NCI-H1694 treated with DMSO at 0.1 percent for 48 hours (cell line): ENCODE results near the gene DRG2.

Source experiments
- DNase-seq: peaks from one replicate; lab custom pipeline; 2025; lab: John Stamatoyannopoulos, UW

The DRG2 gene

GRCh38 chr17:18087610-18088491 lies at the start of gene DRG2:
TSS of gene DRG2 (plus strand) at chr17:18087948. CDS start at chr17:18088024, 76 bp downstream.
- DNase-seq, result peak; percentile 78

GRCh38 chr17:18038149-18038850 lies 49.4 kb upstream of the DRG2 start:
- DNase-seq, result no peak

DNA sequence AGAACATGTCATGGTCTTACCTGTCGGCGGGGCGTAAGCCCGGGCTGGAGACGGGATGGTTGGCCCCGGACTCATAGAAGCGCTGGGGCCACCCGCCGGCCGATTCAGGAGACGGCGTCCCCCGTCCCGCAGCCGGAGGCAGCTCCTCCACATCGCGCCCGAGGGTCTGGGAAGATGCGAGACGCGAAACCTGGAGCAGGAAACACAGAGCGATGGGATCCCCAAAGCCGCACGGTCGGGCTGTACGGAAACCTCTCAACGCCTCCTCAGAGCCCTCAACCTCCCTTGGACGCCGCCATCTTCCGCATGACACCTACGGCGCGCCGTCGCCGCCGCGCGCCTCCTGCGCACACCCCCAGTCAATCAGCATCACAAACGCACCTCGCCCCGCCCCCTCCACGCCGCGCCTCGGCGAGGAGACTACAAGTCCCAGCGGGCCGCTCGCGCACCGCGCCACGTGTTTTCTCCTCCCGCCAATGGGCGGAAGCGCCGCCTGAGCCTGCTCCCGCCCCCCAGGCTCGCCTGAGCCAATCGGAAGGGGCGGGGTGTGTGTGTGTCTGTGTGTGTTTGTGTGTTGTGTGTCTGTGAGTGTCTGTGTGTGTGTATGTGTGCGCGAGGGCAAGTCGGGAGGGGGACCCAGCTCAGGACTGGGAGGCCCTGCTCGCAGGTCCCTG lies 48.8 kb upstream of the DRG2 start, which contains the start of the genes ATPAF2 and GID4:
Gene ATPAF2, minus strand, starts transcription at position 308 of the 674 bp plus-strand sequence. Its CDS starts 155 bp downstream, at position 153.
Gene GID4, plus strand, starts transcription at position 548 of the 674 bp plus-strand sequence. Its CDS starts 57 bp downstream, at position 605.
- peak; percentile 97 for DNase-seq

DNA sequence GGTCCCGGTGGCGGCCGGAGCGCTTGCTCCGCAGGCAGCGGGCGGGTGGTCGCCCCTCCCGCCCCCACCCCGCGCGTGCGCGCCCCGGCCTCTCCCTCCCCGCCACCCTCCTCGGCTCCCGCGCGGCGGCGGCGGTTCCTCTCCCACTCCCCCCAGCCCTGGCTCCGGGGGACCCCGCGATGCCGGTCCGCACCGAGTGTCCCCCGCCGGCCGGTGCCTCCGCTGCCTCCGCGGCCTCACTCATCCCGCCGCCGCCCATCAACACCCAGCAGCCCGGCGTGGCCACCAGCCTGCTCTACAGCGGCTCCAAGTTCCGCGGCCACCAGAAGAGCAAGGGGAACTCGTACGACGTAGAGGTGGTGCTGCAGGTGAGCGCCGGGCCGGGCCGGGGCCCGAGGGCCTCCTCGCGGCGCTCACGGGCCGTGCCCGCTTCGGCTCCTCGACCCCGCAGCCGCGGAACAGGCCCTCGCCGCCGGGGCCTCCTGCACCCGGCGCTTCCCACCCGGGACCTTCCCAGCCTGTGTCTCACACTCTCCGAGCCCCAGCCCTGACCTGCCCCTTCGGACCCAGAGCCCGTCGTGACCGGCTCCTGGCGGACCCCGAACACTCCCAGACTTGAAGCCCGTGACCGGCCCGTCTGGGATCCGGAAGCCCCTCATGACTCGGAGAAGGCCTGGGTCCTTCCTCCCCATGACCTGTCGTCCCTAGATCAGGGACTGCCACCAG lies 48.0 kb upstream of the DRG2 start:
- DNase-seq, result no peak

DNA sequence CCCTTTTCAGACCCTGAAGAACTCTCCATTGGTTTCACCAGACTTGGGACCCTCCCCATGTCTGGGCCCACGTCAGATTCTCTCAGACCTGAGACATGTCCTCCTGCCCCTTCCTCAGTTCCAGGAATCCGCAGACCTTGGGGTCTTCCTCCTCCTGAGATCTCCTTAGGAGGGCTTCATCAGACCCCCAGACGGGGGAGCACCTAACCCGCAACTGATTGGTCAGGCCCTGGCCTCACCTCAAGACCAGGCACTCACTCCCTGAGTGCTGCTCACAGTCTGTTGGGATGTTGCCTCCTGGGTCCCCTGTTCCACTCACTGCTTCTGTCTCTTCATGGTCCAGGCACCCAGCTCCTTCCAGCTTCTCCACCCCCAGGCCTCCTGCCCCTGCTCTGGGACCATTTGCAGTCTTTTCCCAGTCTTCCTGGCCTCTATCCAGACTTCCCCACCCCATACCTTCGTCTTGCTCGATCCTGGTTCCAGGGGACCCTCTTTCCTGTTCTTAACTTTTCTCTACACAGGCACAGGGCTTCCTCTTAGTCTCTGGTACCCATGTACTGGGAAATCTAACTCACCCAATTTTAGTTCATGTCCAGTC lies 47.4 kb upstream of the DRG2 start:
- no peak for DNase-seq

DNA sequence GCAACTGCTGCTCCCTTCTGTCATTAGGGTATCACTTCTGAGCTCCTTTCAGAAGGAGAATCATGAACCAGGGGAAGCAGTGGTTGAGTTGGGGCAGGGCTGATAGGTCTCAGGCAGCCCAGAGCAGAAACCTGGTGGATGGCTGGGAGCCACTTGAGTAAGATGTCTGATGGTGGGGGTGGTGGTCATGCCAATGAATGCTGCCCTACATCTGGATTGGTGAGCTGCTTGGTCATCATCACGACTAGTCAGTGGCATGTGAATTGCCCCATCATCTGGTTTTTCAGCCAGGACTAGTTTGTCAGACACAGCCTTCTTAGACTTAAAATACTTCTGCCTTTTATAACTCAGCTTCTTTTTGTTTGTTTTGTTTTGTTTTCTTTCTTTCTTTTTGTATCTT lies 46.0 kb upstream of the DRG2 start:
- no peak for DNase-seq

DNA sequence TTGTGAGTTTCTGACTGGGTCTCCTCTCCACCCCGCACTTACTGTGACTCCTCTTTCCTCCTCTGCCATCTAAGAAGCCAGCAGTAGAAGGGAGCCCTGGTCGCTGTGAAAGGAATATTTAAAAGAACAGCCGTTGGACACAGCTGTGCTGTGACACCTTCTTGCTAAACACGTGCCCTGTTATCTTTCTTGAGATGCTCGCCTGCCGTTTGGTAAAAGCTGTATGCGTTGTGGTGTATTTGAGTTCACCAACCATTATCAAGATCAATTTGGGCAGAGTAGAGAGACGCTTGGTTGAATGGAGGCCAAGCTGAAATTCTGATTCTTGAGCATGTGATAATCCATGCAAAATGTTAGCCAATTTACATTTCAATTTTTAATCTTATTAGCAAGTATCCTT lies 44.8 kb upstream of the DRG2 start:
- DNase-seq, result no peak

GRCh38 chr17:18043491-18043890 lies 44.3 kb upstream of the DRG2 start:
- DNase-seq, result peak; percentile 24

GRCh38 chr17:18044609-18045008 lies 43.1 kb upstream of the DRG2 start:
- no peak for DNase-seq

DNA sequence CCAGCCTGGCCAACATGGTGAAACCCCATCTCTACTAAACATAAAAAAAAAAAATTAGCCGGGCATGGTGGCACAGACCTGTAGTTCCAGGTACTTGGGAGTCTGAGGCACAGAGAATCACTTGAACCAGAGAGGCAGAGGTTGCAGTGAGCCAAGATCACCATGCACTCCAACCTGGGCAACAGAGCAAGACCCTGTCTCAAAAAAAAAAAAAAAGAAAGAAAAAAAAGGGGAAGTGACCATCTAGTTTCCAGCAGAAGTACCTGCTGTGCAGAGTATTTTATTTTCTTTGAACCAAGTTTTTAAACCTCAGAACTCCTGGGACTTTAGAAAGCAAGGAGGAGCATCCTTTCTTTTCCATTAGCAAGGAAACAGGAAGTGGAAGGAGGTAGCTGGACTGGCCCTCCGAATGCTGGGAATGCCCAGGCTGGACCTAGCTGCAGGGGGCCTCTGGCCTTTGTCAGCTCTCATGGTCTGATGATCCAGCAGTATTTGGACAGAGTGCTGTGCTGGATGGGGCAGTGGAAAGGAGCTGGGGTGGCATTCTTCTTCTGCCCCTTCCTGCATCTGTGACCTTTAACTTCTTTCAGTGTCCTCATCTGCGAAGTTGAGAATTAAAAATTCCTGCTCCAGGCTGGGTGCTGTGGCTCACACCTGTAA lies 41.9 kb upstream of the DRG2 start:
- no peak for DNase-seq

GRCh38 chr17:18055597-18055996 lies 32.2 kb upstream of the DRG2 start:
- DNase-seq, result no peak

DNA sequence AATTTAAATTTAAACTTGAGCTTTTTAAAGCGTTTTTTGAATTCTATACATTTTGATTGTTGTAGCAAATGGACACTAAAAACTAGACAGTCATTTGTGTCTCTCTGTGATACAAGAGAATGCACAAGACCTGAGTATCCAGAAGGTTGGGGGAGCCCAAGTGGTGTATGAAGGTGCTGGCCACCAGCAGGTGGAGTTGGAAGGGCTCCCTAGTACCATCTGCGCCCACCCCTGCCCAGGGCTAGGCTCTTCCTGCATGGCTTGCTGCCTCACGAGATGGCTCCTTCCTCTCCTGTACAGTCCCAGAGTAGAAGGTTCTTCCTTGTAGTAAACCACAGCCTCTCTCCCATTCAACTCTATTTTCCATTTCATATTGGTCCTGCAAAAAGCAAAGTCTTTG lies 31.5 kb upstream of the DRG2 start:
- DNase-seq, result no peak

DNA sequence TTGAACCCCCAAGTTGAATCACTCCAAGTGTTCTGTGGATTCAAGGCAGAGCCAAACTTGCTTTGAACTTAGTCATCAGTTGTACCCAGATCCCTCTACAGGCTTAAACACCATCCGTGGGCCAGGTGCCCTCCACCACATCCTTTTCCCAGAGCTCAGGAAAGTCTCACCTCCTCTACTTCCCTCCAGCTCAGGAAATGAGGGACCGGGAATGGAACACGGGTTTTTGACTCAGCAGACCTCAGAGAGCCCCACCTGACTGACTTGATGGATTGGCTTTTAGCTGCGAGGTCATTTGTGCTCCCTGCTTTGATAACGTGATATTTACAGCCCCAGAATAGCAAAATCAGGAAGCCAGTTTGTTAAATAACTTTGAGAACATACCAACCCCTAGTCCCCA lies 28.5 kb upstream of the DRG2 start:
- no peak for DNase-seq

GRCh38 chr17:18064053-18064452 lies 23.7 kb upstream of the DRG2 start:
- no peak for DNase-seq

- DNase-seq, result no peak
Measured at GRCh38 chr17:18065546-18065945, 22.2 kb upstream of the DRG2 start.

DNA sequence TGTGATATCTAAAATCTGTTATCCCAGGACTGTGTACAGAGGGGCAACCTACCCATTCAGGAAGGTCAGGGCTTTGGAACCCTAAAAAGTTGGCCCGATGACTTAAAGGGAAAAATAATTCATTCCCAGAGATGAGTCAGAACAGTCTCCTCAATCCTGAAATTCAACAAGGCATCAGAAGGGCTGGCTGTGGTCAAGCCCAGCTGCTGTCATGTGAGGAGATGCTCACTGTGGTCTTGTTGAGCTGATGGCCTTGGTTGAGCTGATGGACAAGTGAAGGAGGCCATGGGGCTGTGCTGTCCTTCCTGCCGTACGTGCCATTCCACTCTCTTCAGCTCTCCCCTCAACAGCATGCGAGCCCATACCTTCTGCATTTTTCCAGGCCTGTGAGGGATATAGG lies 20.9 kb upstream of the DRG2 start:
- no peak for DNase-seq

GRCh38 chr17:18069101-18069500 lies 18.6 kb upstream of the DRG2 start:
- DNase-seq, result no peak

- DNase-seq, result peak; percentile 88
Measured at GRCh38 chr17:18070861-18071340, 16.8 kb upstream of the DRG2 start.

- no peak for DNase-seq
Measured at GRCh38 chr17:18071751-18072150, 16.0 kb upstream of the DRG2 start.

DNA sequence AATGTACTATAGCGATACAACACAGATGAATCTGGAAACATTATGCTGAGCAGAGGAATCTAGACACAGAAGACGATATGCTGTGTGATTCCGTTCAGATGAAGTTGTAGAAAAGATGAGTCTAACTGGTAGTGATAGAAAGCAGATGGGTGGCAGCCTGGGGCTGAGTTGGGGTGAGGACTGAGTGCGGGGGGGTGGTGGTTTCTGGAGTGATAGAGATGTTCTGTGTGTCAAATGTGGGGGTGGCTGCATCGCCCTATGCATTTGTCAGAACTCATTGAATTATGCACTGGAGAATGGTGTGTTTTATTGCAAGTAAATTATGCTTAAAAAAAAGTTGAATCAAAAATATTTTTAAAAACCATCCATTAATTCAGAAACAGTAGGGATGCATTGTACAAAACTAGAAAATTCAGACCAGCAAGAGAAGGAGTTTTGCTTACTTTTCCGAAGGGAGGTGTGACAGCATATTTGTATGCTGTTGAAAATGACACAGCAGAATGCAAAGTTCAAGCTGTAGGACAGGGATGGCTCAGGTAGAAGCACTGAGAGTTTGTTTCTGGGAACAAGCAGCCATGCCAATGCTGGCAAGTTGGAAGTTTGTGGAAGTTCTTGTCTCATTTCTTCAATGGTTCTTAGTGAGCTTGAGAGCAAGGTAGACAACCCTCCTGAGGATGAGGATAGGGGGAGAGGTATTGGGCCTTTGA lies 13.0 kb upstream of the DRG2 start:
- no peak for DNase-seq
